ELR (cell line): ENCODE data around the gene SRSF2.
"Not testable (repeated sequence)": the region's sequence is repeated elsewhere in the genome, so short reads cannot be mapped to it uniquely, and the experiment has no call there.

Source experiments
- DNase-seq: peaks from one replicate; pipeline ENCODE4 v3.0.0-alpha.2; 2015; ENCODE audit warnings: low read depth

SRSF2 gene

GRCh38 chr17:76700617-76701470 lies 36.3 kb downstream of the SRSF2 start:
- DNase-seq: peak; percentile 90

GRCh38 chr17:76700270-76700616 lies 36.9 kb downstream of the SRSF2 start:
- DNase-seq: no peak

- DNase-seq: not testable (repeated sequence)
Measured at GRCh38 chr17:76698466-76698977, 38.6 kb downstream of the SRSF2 start.

- no peak for DNase-seq
Measured at GRCh38 chr17:76697702-76698465, 39.2 kb downstream of the SRSF2 start.

- peak; percentile 45 for DNase-seq
Measured at GRCh38 chr17:76696763-76697701, 40.1 kb downstream of the SRSF2 start.

GRCh38 chr17:76695059-76695831 lies 41.9 kb downstream of the SRSF2 start:
- DNase-seq: no peak

- no peak for DNase-seq
Measured at GRCh38 chr17:76691379-76692191, 45.5 kb downstream of the SRSF2 start.

- DNase-seq: no peak
Measured at GRCh38 chr17:76690596-76691280, 46.4 kb downstream of the SRSF2 start.

GRCh38 chr17:76689859-76690258 lies 47.3 kb downstream of the SRSF2 start:
- DNase-seq: no peak

- DNase-seq: peak; percentile 62
Measured at GRCh38 chr17:76688165-76688622, 48.9 kb downstream of the SRSF2 start.

- no peak for DNase-seq
Measured at GRCh38 chr17:76687298-76688164, 49.6 kb downstream of the SRSF2 start.

GRCh38 chr17:76686538-76687297 lies 50.4 kb downstream of the SRSF2 start:
- no peak for DNase-seq

GRCh38 chr17:76685846-76686245 lies 51.3 kb downstream of the SRSF2 start:
- DNase-seq: no peak

GRCh38 chr17:76685366-76685765 lies 51.8 kb downstream of the SRSF2 start:
- DNase-seq: no peak

- no peak for DNase-seq
Measured at GRCh38 chr17:76684756-76685155, 52.4 kb downstream of the SRSF2 start.
